Gastroesophageal sphincter (tissue), 4 donors: ENCODE measurements around the gene ETV2. TPM values are rescaled to one million over a fixed set of nuclear protein-coding genes. Genes with fewer than 3 reads are reported as not detected.

Experiments
- ATAC-seq: fragments of 150-250 bp; one replicate; pipeline ENCODE4 v1.9.1; 2016; ENCODE audit warnings: mild to moderate bottlenecking, moderate library complexity
- H3K27ac ChIP-seq, 4 donors: fragments of 200-600 bp; sonication (generic) in 3 of 4; 1 replicate in 3 of 4; 2 replicates in 1 of 4; pipeline ENCODE4 v1.5.1; 2016 to 2019
- H3K27me3 ChIP-seq: fragments of 200-600 bp; sonication (generic); one replicate; pipeline ENCODE4 v1.5.1; 2019
- H3K36me3 ChIP-seq, 2 donors: fragments of 200-600 bp; sonication (generic); one replicate each; pipeline ENCODE4 v1.5.1; 2019; ENCODE audit warnings: control low read depth in 1 of 2
- H3K4me1 ChIP-seq, 3 donors: fragments of 200-600 bp; sonication (generic); 1 replicate in 2 of 3; 2 replicates in 1 of 3; pipeline ENCODE4 v1.5.1; 2016 to 2019; ENCODE audit warnings: control low read depth in 2 of 3
- H3K4me3 ChIP-seq, 2 donors: fragments of 200-600 bp; sonication (generic); one replicate each; pipeline ENCODE4 v1.5.1; 2019; ENCODE audit warnings: mild to moderate bottlenecking in 1 of 2, moderate library complexity in 1 of 2
- H3K9me3 ChIP-seq, 3 donors: fragments of 200-600 bp; sonication (generic); one replicate each; pipeline ENCODE4 v1.5.1; 2017 to 2019; ENCODE audit warnings: control low read depth in 2 of 3
- CTCF ChIP-seq, 4 experiments: fragments of 200-600 bp in 2 of 4; fragments of 450-650 bp in 2 of 4; sonication (generic) in 1 of 4; IDR thresholded peaks; one replicate each; pipeline ENCODE4 v1.5.1; 2017 to 2019; ENCODE audit warnings: antibody characterized with exemption in 4 of 4, mild to moderate bottlenecking in 2 of 4, moderate library complexity in 2 of 4
- EP300 ChIP-seq: sonication (generic); formaldehyde crosslinking; IDR thresholded peaks from one replicate; pipeline ENCODE4 v1.6.1; 2017; ENCODE audit warnings: antibody characterized with exemption, mild to moderate bottlenecking
- POLR2A ChIP-seq, 2 donors: fragments of 450-650 bp; IDR thresholded peaks; one replicate each; pipeline ENCODE4 v1.6.1; 2017; ENCODE audit warnings: antibody characterized with exemption in 2 of 2, mild to moderate bottlenecking in 2 of 2, moderate library complexity in 1 of 2
- POLR2AphosphoS5 ChIP-seq: sonication (generic); formaldehyde crosslinking; IDR thresholded peaks from one replicate; pipeline ENCODE4 v1.6.1; 2017; ENCODE audit warnings: antibody characterized with exemption
- WGBS, 2 donors: methylation state at CpG; one replicate each; pipeline ENCODE4 v1.1.5; 2018; ENCODE audit warnings: low coverage in 1 of 2; 5-methylcytosine and 5-hydroxymethylcytosine counted together
- total RNA-seq, 4 donors: library from RNA; depleted of rRNA; stranded (reverse); fragments of >200 nt; gene quantifications; one replicate each; pipeline ENCODE4 v1.1.0, GENCODE V29; 2016

The ETV2 gene
- total RNA-seq, 4 donors from 2014 or later = not detected

GRCh38 chr19:35665604-35666003, 24.1 kb downstream of the ETV2 start:
- no peak for TF ChIP-seq POLR2AphosphoS5
- no peak for TF ChIP-seq CTCF (IDR thresholded peaks at IDR 0.05)
- TF ChIP-seq POLR2A (IDR thresholded peaks at IDR 0.05) = no peak
- TF ChIP-seq EP300 = no peak
- Histone ChIP-seq H3K27me3 (no peaks in the 10 kb centered on the region), H3K9me3 (no peaks in the 10 kb centered on the region), H3K36me3 (peaks cover 0 to 53% of the 10 kb centered on the region in 2 donors), H3K4me1 (no peaks in the 10 kb centered on the region), H3K4me3 (no peak overlapping the region), H3K27ac (no peak overlapping the region)
- ATAC-seq = no peak
- WGBS, 2 donors = 40 to 73% methylated on average over 1 to 5 of the region's 7 CpGs

- Histone ChIP-seq H3K9me3 (no peaks in the 10 kb centered on the region), H3K27ac (no peak within 1 kb of the TSS), H3K4me1 (no peaks in the 10 kb centered on the region), H3K27me3 (no peaks in the 10 kb centered on the region), H3K4me3 (no peak within 1 kb of the TSS), H3K36me3 (peaks cover 0 to 45% of the 10 kb centered on the region in 2 donors)
- WGBS, 2 donors = 0% methylated on average over 1 to 2 of the region's 16 CpGs
- TF ChIP-seq POLR2AphosphoS5 (no peak), EP300 (no peak), CTCF (IDR thresholded peaks at IDR 0.05) (no peak), POLR2A (IDR thresholded peaks at IDR 0.05) (no peak)
- peak; percentile 39 for ATAC-seq
These were observed 24.8 kb downstream of the ETV2 start, which contains the start of gene UPK1A for GRCh38 chr19:35666251-35666913. Gene UPK1A (plus strand): TSS chr19:35666517. CDS start chr19:35666813, 296 bp downstream.

GRCh38 chr19:35669566-35669965, 28.0 kb downstream of the ETV2 start:
- WGBS, 2 donors = 70 to 72% methylated on average over 2 to 4 of the region's 6 CpGs
- peaks cover 31% of the 10 kb centered on the region for H3K27me3 ChIP-seq
- H3K4me3 ChIP-seq = no peak overlapping the region
- peaks cover 0 to 14% of the 10 kb centered on the region in 2 donors for H3K36me3 ChIP-seq
- H3K9me3 ChIP-seq = no peaks in the 10 kb centered on the region
- no peak for ATAC-seq
- TF ChIP-seq POLR2A (IDR thresholded peaks at IDR 0.05) (no peak), EP300 (no peak), CTCF (IDR thresholded peaks at IDR 0.05) (no peak), POLR2AphosphoS5 (no peak)
- H3K4me1 ChIP-seq = peaks cover 0 to 9% (median 0%) of the 10 kb centered on the region in 3 donors
- no peak overlapping the region for H3K27ac ChIP-seq

GRCh38 chr19:35669974-35670373, 28.4 kb downstream of the ETV2 start:
- Histone ChIP-seq H3K36me3 (peaks cover 0 to 9% of the 10 kb centered on the region in 2 donors), H3K27me3 (peaks cover 35% of the 10 kb centered on the region), H3K4me3 (no peak overlapping the region), H3K9me3 (no peaks in the 10 kb centered on the region), H3K27ac (no peak overlapping the region), H3K4me1 (peaks cover 0 to 9% (median 0%) of the 10 kb centered on the region in 3 donors)
- TF ChIP-seq CTCF (IDR thresholded peaks at IDR 0.05) = no peak
- no peak for TF ChIP-seq EP300
- TF ChIP-seq POLR2AphosphoS5 = no peak
- no peak for TF ChIP-seq POLR2A (IDR thresholded peaks at IDR 0.05)
- ATAC-seq = no peak
- 64% methylated on average over 4 of the region's 4 CpGs; no CpG with 5 or more reads in 1 of the 2 donors for WGBS, 2 donors

- peaks cover 0 to 2% of the 10 kb centered on the region in 2 donors for H3K36me3 ChIP-seq
- no peak overlapping the region for H3K27ac ChIP-seq
- 82% methylated on average over 1 of the region's 1 CpG; no CpG with 5 or more reads in 1 of the 2 donors for WGBS, 2 donors
- H3K9me3 ChIP-seq = no peaks in the 10 kb centered on the region
- peaks cover 0 to 9% (median 0%) of the 10 kb centered on the region in 3 donors for H3K4me1 ChIP-seq
- no peak overlapping the region for H3K4me3 ChIP-seq
- H3K27me3 ChIP-seq = peaks cover 42% of the 10 kb centered on the region
- ATAC-seq = no peak
- TF ChIP-seq CTCF (IDR thresholded peaks at IDR 0.05) = no peak
- no peak for TF ChIP-seq POLR2A (IDR thresholded peaks at IDR 0.05)
- no peak for TF ChIP-seq POLR2AphosphoS5
- TF ChIP-seq EP300 = no peak
These were observed 29.1 kb downstream of the ETV2 start for GRCh38 chr19:35670686-35671085.
